Keratinocyte (primary cell): ENCODE measurements around the gene ZNF787.

Experiments
- CTCF ChIP-seq, 3 experiments: IDR thresholded peaks in 1 of 3; conservative IDR thresholded peaks in 1 of 3; optimal IDR thresholded peaks in 1 of 3; 2 replicates in 2 of 3; 3 replicates in 1 of 3; pipeline versions ENCODE3 to v1.5.1; 2011; ENCODE audit warnings: low read length in 3 of 3, mild to moderate bottlenecking in 3 of 3, moderate library complexity in 2 of 3, control low read depth in 1 of 3, inconsistent platforms in 1 of 3; ENCODE audit not compliant: insufficient read depth in 2 of 3; ENCODE audit errors: extremely low read depth in 1 of 3
- EZH2 ChIP-seq: IDR thresholded peaks from one replicate; pipeline ENCODE4 v1.6.1; 2012; ENCODE audit warnings: inconsistent platforms, mild to moderate bottlenecking, low read length, moderate library complexity

GRCh38 chr19:56162258-56162657 lies 41.2 kb upstream of the ZNF787 start:
- TF ChIP-seq CTCF (optimal IDR thresholded peaks at IDR 0.05 in 1 of 3, IDR thresholded peaks at IDR 0.05 in 1 of 3, conservative IDR thresholded peaks at IDR 0.05 in 1 of 3; ENCODE audit: extremely low read depth in 1 of 3, insufficient read depth in 2 of 3, low read length in 3 of 3), result no peak
- no peak for TF ChIP-seq EZH2
